KMS-11 (cell line): ENCODE results near the gene BMP7.

ENCODE experiments used
- H2AFZ ChIP-seq: fragments of 200-600 bp; sonication (generic); 2 replicates; pipeline ENCODE4 v1.6.1; 2016; ENCODE audit warnings: antibody characterized with exemption, mixed run types, low read depth
- H3K27ac ChIP-seq: fragments of 200-600 bp; sonication (generic); 2 replicates; pipeline ENCODE4 v1.6.1; 2016; ENCODE audit warnings: mild to moderate bottlenecking, mixed run types
- H3K27me3 ChIP-seq: fragments of 200-600 bp; sonication (generic); 2 replicates; pipeline ENCODE4 v1.6.1; 2017; ENCODE audit warnings: mild to moderate bottlenecking, low read depth, mixed run types, moderate library complexity; ENCODE audit not compliant: insufficient read depth
- H3K36me3 ChIP-seq: fragments of 200-600 bp; sonication (generic); 2 replicates; pipeline ENCODE4 v1.6.1; 2017; ENCODE audit warnings: mild to moderate bottlenecking, mixed run types; ENCODE audit not compliant: insufficient read depth
- H3K4me1 ChIP-seq: fragments of 200-600 bp; sonication (generic); 2 replicates; pipeline ENCODE4 v1.6.1; 2016; ENCODE audit warnings: mild to moderate bottlenecking, low read depth, mixed run types; ENCODE audit not compliant: poor library complexity, severe bottlenecking
- H3K4me2 ChIP-seq: fragments of 200-600 bp; sonication (generic); 2 replicates; pipeline ENCODE4 v1.7.0; 2016; ENCODE audit warnings: mild to moderate bottlenecking, mixed run types
- H3K4me3 ChIP-seq: fragments of 200-600 bp; sonication (generic); IDR thresholded peaks from 2 replicates; pipeline ENCODE4 v1.6.1; 2017; ENCODE audit warnings: low read depth, low read length, mixed read lengths; ENCODE audit not compliant: insufficient read depth
- H3K79me2 ChIP-seq: fragments of 200-600 bp; sonication (generic); 2 replicates; pipeline ENCODE4 v1.6.1; 2016; ENCODE audit warnings: low read depth, mixed run types; ENCODE audit not compliant: insufficient read depth
- H3K9ac ChIP-seq: fragments of 200-600 bp; sonication (generic); 2 replicates; pipeline ENCODE4 v1.6.1; 2016; ENCODE audit warnings: mild to moderate bottlenecking, mixed run types
- H4K20me1 ChIP-seq: fragments of 200-600 bp; sonication (generic); 2 replicates; pipeline ENCODE4 v1.6.1; 2016; ENCODE audit warnings: mild to moderate bottlenecking, mixed run types; ENCODE audit not compliant: insufficient read depth
- CTCF ChIP-seq: fragments of 200-600 bp; sonication (generic); conservative IDR thresholded peaks from 2 replicates; pipeline ENCODE4 v1.6.1; 2017; ENCODE audit warnings: low read depth, mild to moderate bottlenecking, antibody characterized with exemption, low read length, moderate library complexity, mixed read lengths

Gene BMP7

GRCh38 chr20:57276221-57276620 is 9.8 kb upstream of the BMP7 start:
- H3K4me1 ChIP-seq, result peaks cover 23% of the 10 kb centered on the region

GRCh38 chr20:57275813-57276212 is 9.4 kb upstream of the BMP7 start:
- Histone ChIP-seq H3K27me3 (no peaks in the 10 kb centered on the region), H2AFZ (no peak overlapping the region), H4K20me1 (no peaks in the 10 kb centered on the region), H3K27ac (no peak overlapping the region), H3K9ac (no peak overlapping the region), H3K79me2 (no peaks in the 10 kb centered on the region), H3K4me2 (no peak overlapping the region), H3K36me3 (no peaks in the 10 kb centered on the region), H3K4me1 (peaks cover 24% of the 10 kb centered on the region), H3K4me3 (no peak overlapping the region)
- no peak for TF ChIP-seq CTCF

More at GRCh38 chr20:57276221-57276620, 9.8 kb upstream of the BMP7 start:
- Histone ChIP-seq H2AFZ (no peak overlapping the region), H3K27me3 (no peaks in the 10 kb centered on the region), H3K4me3 (no peak overlapping the region), H3K79me2 (no peaks in the 10 kb centered on the region), H3K4me2 (no peak overlapping the region), H4K20me1 (no peaks in the 10 kb centered on the region), H3K36me3 (no peaks in the 10 kb centered on the region), H3K27ac (no peak overlapping the region), H3K9ac (no peak overlapping the region)
- TF ChIP-seq CTCF, result no peak

- Histone ChIP-seq H4K20me1 (no peaks in the 10 kb centered on the region), H2AFZ (no peak overlapping the region), H3K79me2 (no peaks in the 10 kb centered on the region), H3K4me3 (no peak overlapping the region), H3K4me1 (peaks cover 28% of the 10 kb centered on the region), H3K27ac (no peak overlapping the region), H3K4me2 (no peak overlapping the region), H3K9ac (no peak overlapping the region), H3K27me3 (no peaks in the 10 kb centered on the region), H3K36me3 (no peaks in the 10 kb centered on the region)
- TF ChIP-seq CTCF, result no peak
These were observed 8.9 kb upstream of the BMP7 start for GRCh38 chr20:57275334-57275733.

- Histone ChIP-seq H3K27ac (no peak overlapping the region), H3K27me3 (no peaks in the 10 kb centered on the region), H3K4me2 (no peak overlapping the region), H3K4me3 (no peak overlapping the region), H3K36me3 (no peaks in the 10 kb centered on the region), H3K79me2 (no peaks in the 10 kb centered on the region), H3K9ac (no peak overlapping the region), H2AFZ (no peak overlapping the region), H4K20me1 (no peaks in the 10 kb centered on the region), H3K4me1 (peaks cover 33% of the 10 kb centered on the region)
- TF ChIP-seq CTCF, result no peak
These were observed 8.4 kb upstream of the BMP7 start for GRCh38 chr20:57274846-57275245.
